Measurements from ENCODE around the gene SPON2.

Gene SPON2

DNA sequence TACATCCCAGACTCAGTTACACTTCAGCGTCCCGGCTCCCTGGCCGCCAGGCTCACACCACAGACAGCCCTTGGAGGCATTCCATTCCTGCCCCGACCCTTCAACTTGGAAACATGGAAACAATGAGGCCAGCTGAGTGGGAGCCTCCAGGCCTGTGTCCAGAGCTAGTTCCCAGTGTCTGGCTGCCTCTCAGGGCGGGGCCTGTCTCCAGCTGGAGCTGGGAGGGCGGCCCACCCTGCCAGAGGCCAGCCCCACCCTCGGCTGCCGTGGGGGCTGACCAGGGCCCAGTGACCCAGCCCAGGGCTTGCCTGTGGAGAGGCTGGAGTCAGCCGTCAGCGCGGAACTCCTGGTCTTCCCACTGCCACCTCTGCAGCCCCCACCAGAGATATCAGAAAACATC, 37.4 kb upstream of the SPON2 start:
- no peak for DNase-seq (ENCODE audit: low read depth, low spot score)
- H3K27ac ChIP-seq, result no peak overlapping the region

DNA sequence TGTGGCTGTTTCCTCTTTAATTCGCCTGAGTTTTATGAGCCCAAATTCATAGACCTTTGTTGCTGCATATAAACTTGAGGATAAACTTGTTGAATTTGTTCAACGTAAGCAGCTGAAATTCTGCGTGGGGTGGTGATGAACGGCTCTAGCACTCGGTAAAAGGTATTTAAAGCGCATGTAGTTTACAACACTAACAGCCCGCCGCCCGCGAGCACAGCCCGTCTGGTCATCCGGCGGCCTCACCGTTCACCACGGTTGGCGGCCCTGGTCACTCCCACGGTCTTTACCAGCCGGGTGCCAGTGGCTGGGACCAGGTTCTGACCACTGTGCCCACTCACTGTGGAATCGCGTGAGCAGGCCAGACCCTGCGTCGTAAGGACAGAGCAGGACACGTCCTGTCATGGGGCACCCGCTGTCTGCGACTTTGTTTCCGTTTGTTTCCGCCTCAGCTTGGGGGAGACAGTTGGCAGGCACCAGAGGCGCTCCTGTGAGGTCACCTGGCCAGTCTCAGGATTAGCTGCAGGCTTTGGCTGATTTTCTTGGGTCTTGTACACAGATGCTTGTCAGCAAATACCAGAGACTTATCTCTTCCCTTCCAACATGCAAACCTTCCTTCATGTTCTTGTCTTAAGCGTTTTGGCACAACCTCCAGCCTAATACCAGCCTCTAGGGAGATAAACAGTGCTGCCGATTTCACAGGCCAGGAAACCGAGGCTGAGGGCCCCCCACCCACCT, 36.8 kb upstream of the SPON2 start:
- DNase-seq (ENCODE audit: low read depth, low spot score), result no peak
- no peak overlapping the region for H3K27ac ChIP-seq

DNA sequence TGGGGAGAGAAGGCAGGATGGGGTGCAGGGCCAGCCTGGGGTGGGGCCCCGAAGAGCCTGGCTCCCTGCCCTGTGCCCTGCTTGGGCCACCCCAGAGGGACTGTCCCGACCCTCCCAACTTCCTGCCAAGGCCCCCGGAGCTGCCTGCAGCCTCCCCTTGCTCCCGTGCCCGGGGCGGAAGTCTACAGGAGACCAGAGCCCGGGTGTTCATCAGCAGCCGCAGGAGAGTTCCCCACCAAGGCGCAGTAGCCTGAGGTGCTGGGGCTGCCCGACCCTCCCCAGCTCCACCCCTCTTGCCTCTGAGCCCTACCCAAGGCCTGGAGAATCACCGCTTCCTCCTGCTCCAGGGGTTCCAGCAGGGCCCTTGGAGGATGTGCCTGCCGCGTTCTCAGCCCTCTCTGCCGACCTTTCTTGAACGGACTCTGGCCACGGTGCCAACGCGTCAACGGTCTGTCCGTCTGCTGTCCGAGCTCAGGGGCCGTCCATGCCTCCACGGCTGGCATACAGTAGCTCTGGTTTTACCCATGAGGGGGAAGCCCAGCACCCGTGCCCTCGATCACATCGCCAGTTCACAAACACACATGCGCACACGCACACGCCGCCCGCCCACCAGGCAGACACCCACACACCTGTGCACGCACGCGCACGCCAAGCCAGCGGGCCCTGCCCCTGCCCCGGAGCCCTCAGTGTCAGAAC, 36.0 kb upstream of the SPON2 start:
- no peak overlapping the region for H3K27ac ChIP-seq
- no peak for DNase-seq (ENCODE audit: low read depth, low spot score)

DNA sequence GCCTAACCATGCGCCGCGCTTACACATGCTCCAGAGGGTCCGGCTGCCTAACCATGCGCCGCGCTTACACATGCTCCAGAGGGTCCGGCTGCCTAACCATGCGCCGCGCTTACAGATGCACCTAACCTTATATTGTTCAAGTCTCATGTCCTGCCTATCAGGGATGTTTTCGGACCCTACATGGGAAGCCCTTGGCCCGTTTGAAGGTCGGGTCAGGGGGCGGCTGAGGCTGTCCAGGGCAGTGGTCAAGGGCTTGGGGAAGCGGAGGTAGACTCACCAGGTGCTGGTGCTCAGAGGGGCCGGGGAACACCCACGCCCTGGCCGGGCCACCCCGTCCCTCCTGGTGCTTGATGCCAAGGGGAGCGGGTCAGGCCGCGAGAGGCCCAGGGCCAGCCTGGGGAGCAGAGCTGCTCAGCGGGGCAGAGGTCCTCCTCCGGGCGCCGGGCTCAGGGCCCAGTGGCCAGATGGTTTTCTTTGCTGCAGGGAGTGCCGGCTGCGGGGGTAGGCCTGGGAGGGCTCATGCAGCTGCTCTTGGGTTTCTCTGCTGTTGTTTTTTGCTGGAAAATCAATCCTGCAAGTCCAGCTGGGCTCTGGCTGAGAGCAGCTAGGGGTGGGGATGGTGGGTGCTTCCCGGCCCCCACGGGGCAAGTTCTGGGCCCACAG, 35.4 kb upstream of the SPON2 start:
- no peak overlapping the region for H3K27ac ChIP-seq
- no peak for DNase-seq (ENCODE audit: low read depth, low spot score)

GRCh38 chr4:1207157-1207470, 34.7 kb upstream of the SPON2 start:
- H3K27ac ChIP-seq, result no peak overlapping the region
- DNase-seq (ENCODE audit: low read depth, low spot score), result no peak

DNA sequence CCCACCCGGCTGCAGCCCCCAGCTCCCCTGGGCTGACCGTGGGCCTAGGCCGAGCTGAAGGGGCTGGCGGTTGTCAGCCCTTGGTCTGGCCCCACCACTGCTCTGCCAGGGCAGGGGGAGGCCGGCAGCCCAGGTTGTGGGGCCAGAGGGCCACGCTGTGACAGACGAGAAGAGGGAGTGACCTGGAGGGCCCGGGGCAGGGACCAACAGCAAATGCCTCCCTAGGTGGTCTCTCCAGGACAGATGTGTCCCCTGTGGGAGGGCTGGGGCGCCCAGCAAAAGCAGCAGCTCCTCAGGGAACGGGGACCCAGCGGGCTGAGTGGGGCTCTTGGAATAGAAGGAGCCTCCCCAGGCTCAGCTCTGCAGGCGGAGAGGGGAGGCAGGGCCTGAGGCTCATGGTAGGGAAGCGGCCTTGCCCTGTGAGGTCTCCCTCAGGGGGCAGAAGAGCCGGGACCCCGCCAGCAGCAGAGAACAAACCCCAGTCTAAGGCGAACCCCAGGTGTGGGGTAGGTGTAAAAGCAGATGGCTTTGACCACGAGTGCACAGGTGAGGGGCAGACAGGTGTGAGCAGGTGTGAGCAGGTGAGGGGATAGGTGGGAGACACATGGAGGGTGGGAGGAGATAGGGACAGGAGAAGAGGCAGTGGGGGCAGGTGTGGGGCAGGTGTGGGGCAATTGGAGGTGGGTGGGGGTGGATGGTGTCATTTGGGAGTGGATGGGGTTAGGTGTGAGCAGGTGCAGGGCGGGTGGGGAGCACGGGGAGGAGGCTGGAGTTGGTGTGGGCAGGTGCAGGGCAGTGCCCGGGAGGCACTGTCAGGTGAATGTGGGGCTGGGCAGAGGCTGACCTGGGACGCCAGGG, 34.1 kb upstream of the SPON2 start:
- DNase-seq (ENCODE audit: low read depth, low spot score), result no peak
- no peak overlapping the region for H3K27ac ChIP-seq

DNA sequence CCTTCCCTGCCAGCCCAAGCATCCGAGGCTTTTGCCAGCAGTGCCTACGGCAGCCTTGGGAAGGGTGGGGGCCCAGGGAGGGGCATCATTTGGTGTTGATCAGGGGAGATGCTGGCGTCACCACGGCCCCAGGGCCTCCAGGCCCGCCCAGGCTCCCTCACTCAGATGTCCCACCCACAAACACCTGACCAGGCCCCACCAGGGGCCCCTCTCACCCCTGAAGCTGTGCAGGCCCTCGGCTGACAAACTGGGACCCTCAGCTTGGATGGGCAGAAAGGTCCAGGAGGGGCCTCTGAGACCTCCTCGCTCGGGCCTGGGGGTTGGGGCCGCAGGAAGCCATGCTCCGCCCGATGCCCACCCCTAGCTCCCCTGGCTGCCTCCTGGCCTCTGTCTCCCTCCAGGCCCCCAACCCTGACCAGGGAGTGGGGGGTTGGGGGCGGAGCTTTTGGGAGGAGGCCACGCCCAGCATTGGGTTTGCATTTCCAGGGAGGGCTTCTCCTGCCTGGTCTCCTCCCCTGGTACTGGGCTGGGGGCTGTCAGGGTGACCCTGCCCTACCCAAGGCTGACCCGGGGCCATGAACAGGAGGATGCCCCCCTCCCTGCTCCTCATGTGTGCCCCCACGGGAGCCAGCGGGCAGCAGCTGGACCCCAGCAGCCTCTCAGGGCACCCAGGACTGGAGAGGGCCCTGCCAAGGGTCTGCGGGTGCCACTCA, 33.4 kb upstream of the SPON2 start:
- DNase-seq (ENCODE audit: low read depth, low spot score), result no peak
- H3K27ac ChIP-seq, result no peak overlapping the region

DNA sequence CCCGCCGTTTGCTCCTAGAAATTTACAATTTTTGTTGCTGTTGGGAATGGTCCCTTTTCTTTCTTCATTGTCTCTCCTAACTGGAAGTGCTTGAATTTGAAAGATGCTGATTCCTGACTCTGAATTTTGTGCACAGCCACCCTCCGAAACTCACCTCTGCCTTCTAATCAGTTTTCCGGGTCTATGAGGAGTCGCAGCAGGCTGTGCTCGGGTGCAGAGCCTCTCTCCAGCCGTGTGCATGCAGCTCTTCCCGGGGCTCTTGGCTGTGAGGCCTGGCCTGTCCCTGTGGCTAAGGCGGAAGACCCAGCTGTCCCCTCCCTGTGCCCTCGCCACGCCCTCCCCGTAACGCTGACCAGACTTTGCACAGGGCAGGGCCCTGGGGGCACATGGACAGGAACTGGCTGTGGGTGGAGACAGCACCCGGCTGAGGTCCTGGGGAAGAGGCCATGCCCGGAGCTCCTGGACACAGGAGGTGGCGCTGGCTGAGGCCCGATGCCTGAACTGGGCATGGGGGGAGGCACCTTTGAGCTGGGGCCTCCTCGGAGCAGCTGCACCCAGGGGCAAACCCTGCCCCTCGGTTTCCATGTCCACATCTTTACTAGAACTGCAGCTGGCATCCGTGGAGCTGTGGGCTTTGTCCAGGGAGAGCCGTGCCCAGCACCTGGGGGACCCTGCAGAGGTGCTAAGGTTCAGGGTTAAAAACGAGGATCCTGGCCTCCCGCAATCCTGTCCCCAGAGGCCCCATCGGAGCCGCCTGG, 32.6 kb upstream of the SPON2 start:
- H3K27ac ChIP-seq, result no peak overlapping the region
- no peak for DNase-seq (ENCODE audit: low read depth, low spot score)

- H3K27ac ChIP-seq, result no peak overlapping the region
- DNase-seq (ENCODE audit: low read depth, low spot score), result no peak
These were observed 32.0 kb upstream of the SPON2 start for GRCh38 chr4:1204286-1204827.

GRCh38 chr4:1203026-1203616, 30.7 kb upstream of the SPON2 start:
- no peak for DNase-seq (ENCODE audit: low read depth, low spot score)
- no peak overlapping the region for H3K27ac ChIP-seq

DNA sequence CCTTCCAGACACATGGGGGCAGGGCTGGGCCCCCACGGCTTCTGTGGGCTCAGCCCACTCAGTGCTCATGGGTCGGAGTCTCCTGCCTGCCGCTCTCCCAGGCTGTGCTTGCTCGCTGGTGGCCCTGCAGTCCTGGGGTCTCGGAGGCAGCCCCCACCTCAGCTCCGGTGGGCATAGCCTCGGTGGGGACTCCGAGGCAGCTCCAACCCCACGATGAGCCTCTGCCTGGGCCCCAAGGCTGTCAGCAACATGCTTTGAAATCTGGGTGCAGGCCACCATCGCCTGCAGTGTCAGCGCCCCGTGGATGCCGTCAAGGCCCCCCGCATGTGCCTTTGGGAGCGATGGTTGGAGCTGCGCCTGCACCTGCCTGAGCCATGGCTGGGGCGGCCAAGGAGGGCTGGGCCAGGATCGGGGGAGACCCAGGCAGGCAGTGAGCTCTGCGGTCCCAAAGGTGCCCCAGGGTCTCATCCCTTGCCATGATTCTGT, 30.2 kb upstream of the SPON2 start:
- H3K27ac ChIP-seq, result no peak overlapping the region
- DNase-seq (ENCODE audit: low read depth, low spot score), result no peak

DNA sequence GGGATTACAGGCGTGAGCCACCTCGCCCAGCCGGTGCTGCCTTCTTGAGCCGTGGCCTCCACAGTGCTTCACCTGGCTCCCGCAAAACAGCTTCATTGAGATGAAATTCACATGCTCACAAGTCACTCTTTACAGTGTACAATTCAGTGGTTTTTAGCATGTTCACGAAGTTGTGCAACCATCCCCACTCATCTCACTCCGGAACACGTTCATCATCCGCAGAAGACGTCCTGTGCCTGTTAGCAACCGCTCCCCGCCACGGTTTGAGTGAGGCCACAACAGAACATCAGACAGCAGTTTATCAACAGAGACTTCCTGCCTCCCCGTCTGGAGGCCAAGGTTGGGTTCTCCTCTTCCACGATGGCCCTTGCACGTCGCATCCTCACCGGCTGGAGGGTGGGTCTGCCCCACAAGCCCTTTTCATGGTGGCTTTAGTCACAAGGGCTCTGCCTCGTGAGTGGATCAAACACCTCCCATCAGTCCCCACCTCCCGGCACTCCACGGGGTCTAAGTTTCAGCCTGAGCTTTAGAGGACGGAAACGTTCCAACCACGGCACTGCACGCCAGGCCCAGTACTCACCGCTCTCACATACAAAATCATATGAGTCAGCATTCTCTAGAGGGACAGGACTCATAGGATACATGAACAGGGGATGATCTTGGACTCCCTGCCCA, 29.6 kb upstream of the SPON2 start:
- H3K27ac ChIP-seq, result no peak overlapping the region
- no peak for DNase-seq (ENCODE audit: low read depth, low spot score)

DNA sequence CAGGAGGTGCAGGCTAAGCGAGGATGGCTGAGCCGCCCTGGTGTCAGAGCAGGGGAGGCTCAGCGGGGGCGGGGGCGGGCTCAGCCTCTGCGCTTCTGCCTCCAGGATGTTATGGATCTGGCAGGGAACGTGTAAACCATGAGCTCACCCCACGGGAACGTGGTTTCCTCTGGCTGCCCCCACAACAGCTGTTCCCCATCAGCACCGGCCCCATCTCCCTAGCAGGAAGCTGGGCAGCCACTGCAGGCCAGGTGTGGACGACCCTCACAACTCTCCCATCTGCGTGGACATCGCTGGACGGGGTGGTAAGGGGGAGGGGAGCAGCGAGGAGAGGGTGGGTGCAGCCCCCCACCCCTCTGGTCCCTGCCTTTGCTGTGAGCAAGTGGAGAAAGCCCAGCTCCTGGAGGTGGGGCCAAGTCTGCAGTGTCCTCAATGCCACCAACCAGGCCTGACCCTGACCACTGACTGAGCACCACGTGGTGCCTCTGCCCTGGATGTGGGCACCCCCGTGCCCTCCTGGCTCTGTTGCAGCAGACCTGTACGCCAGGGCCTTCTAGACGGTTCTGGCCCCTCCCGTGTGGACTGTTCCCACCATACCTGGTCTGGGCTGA, 28.1 kb upstream of the SPON2 start:
- H3K27ac ChIP-seq, result no peak overlapping the region
- no peak for DNase-seq (ENCODE audit: low read depth, low spot score)

GRCh38 chr4:1199556-1200331, 27.4 kb upstream of the SPON2 start:
- H3K27ac ChIP-seq, result no peak overlapping the region
- no peak for DNase-seq (ENCODE audit: low read depth, low spot score)

GRCh38 chr4:1198098-1198844, 25.9 kb upstream of the SPON2 start:
- no peak overlapping the region for H3K27ac ChIP-seq
- no peak for DNase-seq (ENCODE audit: low read depth, low spot score)
